NCI-H2196 treated with DMSO at 0.1 percent for 48 hours (cell line): ENCODE results near the gene CPE.

Source experiments
- DNase-seq: peaks from one replicate; lab custom pipeline; 2025; ENCODE audit not compliant: unreplicated experiment; lab: John Stamatoyannopoulos, UW

CPE gene

DNA sequence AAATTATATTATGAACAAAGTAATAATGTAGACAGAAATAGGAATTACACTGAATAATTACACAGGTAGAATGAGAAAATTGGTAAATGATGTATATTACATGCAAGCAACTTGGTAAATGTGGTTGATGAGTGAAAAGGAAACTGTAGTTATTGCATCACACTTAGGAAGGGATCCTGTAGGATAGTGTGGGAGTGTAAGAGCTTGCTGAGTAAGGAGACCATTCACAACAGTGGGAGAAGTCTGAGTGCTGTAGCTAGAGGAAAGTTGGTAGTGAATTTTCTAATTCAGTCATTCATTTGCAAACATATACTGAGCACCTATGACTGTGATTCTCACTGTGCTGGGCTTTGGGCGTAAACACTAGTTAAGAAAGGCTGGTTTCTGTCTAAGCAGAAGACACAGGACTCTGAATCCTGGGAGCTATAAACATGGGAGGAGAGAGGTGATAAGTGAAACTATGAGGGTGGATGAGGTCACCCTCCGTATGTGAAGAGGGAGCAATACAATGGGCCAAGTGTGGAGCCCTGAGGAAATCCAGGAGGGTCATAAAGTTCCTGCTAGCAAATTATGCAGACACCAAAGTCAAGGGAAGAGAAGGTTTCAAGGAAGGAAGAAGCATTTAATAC lies 14.2 kb upstream of the CPE start:
- no peak for DNase-seq

DNA sequence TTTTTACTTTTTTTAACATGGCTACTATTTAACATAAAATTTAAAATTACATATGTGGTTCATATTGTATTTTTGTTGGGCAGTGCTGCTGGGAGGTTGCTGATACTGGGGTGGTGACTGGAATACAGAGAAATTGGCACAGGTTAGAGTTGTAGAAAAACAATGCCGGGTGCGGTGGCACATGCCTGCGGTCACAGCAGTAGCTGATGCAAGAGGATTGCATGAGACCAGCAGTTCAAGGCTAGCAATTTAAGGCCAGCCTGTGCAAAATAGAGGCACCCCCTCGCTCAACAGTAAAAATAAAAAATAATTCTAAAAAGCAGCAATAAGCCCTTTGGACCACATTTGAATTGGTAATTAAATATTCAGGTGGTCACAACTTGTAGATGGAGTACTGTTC lies 11.8 kb upstream of the CPE start:
- DNase-seq = no peak

DNA sequence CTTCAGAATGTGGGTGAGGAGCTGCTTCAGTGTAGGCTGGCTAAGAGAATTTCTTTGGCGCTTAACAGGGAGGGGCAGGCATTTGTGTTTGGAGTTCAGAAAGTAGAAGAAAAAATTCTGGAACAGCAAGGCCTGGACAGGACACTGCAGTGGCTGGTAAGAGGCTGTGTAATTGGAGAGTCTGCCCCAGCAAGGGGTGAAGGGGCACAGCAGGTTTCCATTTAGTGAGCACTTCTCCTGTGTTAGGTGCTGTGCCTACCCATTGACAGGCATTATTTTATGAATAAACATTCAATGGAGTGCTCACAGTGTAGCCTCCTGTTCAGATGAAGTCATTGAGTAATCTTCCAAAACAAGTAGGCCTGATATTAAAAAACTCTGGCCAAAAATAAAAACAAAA lies 10.7 kb upstream of the CPE start:
- no peak for DNase-seq

DNA sequence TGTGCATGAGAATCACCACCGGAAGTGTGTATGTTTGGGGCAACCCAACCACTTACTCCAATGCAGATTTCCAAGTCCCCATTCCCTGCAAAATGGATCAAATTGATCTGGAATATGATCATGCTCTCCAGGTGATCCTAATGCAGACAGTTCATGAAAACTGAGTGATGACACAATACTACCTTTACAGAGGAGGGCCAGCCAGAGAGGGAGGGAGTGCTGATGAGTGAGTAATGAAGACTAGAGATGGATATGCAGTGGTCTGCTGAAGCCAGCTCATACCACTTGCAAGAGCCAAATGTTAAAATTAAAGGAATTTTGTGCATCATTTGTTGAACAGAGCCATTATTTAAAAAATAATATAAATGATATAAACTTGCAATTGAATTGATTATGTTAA lies 10.2 kb upstream of the CPE start:
- no peak for DNase-seq

DNA sequence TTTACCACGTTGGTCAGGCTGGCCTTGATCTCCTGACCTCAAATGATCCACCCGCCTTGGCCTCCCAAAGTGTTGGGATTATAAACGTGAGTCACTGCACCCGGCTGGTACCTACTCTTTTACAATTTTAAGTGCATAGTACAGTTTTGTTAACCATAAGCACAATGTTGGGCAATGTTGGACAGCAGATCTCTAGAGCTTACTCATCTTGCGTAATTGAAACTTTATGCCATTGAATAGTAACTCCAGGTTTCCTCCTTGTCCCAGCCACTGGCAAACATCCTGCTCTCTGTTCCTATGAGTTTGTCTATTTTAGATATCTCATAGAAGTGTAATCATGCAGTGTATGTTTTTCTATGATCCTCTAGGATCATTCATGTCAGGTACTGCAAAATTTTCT lies 9.3 kb upstream of the CPE start:
- no peak for DNase-seq

DNA sequence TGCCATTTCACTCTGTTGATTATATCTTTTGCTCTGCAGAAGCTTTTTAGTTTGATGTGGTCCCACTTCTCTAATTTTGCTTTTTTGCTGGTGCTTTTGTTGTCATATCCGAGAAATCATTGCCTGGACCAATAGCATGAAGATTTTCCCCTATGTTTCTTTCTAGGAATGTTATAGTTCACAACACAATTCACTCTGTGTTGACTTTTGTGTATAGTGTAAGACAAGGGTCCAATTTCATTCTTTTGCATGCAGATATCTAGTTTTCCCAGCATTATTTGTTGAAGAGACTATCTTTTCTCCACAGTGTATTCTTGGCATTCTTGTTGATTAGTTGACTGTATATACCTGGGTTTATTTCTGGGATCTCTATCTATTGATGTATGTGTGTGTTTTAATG lies 8.3 kb upstream of the CPE start:
- DNase-seq = no peak

DNA sequence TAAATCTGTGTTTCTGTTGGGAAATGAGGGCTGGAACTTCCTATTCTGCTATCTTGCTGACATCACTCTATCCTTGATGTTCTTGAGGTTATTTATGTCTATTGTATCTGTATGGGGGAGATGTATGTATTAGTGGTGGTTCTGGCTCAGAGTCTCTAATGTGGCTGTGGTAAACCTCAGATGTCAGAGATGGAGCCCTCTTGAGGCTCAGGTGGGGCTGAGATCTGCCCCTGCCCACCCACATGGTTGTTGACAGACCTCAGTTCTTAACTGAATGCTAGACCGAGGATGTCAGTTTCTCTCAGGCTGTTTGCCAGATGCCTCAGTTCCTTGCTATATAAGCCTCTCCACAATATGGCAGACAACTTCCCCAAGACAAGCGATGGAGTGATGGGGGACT lies 3.3 kb upstream of the CPE start:
- DNase-seq = no peak

DNA sequence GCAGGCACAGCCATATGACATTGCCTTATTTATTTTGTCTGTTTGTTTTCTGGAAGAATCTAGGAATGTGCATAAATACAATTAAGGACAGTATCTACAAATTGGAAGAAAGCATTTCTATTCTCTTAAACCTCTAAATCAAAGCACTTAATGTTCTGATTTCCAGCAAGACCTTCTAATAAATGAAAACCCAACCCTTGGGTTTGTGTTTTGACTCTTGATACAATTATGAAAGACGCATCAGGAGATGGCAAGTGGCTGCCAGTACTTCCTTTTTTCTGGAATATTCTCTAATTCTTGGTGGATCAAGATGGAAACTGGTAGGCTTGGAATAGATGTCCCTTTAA lies 437 bp upstream of the CPE start:
- no peak for DNase-seq

DNA sequence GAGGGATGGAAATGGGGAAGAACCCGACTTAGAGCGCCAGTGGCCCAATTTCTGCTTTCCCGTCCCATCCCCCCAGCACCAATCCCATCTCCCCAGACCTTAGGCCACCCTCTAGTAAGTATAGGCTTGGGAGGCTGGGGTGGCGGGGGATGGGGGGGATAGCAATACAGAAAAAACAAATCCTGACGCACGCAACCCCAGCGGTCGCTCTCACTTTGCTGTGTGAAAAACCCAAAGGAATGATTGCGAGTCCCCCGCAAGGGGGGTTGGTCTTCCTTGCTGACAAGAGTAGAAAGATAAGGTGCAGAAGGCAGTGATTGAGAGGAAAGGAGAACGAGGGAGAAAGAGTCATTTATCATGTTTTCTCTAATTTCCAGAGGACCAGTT lies 863 bp downstream of the CPE start:
- DNase-seq = no peak

DNA sequence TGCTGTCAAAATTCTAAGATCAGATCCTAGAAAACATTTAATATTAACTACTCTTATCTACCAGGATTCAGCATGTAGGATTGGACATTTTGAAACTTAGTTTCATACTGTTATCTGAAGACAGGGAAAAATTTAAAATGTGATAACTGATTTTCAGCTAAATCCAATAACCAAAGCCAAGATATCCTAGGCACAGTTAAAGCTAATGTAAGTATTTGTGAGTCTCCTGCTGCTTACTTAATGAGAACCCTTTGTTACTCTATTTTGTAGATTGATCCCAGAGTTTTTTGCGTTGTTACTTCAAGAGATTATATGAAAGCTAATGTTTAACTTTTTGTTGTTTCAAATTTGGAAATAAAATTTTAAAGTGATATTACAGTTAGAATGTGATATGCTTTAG lies 2.0 kb downstream of the CPE start:
- no peak for DNase-seq

DNA sequence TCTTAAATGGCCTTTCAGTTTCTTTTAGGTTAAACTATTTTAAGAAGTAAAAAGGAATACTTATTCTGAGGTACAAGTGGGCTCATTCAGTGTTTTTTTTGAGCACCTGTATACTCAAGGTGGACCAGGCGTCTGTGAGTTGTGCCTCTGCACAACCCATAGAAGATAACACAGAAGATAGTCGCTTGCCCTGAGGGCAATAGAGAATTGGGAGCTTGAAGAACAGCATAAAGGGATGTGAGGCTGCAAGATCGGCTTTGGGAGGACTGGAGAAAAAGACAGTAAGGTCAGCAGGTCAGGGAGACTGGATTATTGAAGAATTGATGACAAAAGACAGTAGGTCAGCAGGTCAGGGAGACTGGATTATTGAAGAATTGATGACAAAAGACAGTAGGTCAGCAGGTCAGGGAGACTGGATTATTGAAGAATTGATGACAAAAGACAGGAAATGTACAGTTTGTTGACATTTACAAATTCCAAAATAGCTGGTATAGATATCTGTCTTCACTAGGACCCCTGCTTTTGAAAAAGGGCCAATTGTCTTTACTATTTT lies 3.1 kb downstream of the CPE start:
- DNase-seq = no peak

DNA sequence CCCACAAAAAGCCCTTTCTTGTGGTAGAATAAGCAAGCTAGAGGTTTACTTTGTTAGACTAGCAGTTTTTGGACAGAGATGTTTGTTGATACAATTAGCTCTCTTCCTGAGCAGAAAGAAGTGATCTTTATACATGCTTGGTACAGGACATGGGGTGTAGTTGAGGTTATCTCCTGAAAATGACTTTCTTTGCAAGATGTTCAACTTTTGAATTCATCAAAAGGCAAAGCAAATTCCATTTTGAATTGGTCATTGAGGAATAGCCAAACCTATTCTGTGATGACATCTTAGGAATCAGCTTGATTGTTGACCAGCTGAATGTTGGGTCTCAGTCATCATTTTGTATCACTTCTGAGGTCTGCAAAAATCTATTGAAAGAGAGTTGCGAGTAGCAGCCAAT lies 3.8 kb downstream of the CPE start:
- DNase-seq = no peak

DNA sequence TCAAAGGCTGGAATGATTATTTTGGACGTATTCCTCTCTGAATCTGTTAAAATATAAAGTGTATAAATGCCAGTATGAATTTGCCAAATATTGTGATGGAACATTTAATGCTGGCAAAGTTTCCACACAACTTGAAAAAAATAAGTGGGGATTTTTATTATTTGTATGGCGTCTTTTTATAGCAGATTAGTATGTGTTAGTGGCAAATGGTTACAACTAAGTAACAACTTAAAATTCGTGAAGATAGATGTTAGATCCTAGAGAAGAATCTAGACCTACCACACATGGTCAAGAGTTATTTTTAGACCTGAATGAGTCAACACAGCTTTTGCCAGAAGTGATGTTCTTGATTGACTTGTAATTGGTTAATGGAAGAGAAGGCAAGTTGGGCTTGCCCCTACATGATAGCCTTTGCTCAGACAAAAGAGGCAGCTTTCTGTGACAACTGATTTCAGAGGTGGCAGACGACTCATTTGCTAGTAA lies 4.8 kb downstream of the CPE start:
- DNase-seq = no peak

DNA sequence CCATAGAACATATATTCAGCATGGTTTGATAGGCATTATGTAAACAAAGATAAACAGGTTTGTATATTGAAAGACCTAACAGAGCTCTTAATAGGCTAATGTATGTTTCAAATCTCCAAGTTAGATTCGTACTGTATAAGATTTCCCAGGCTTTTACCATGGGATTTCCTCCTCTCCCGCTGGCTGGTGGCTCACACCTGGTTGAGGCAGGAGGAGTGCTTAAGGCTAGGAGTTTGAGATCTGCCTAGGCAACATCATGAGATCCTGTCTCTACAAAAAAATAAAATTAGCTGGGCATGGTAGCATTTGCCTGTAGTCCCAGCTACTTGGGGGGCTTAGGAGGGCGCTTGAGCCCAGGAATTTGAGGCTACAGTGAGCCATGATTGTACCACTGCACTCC lies 5.4 kb downstream of the CPE start:
- no peak for DNase-seq

DNA sequence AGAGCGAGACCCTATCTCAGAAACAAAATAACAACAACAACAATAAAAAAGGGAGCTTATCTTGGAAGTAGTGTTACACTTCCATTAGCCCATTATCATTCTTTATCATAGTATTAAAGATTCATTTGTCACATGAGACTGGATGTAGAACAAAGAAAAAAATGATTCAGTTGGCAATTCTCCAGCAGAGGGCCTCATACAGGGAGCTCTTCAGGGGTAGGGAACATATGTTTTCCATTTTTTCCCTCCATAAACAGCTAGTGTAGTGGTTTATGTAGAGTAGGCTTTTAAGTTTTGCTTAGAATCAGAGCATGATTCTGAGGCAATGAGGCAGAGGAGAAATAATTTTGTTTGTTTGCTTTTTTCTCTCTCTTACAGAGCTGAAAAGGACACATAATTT lies 5.8 kb downstream of the CPE start:
- no peak for DNase-seq

DNA sequence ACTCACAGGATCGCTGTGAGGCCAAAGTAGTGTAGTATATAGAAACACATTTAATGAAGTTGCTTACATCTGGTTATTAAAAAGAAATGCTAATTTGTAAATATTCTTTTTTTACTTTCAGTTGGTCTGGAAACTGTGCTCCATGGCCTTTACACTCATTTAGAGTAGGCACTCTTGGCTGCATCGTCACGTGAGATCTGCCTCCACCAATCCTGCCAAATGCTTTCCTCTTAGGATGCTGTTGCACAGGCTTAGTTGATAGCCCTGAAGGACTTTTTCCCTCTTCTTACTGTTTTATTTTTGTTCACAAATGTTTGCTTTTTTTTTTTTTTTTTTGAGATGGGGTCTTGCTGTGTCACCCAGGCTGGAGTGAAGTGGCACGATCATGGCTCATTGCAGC lies 6.3 kb downstream of the CPE start:
- no peak for DNase-seq

DNA sequence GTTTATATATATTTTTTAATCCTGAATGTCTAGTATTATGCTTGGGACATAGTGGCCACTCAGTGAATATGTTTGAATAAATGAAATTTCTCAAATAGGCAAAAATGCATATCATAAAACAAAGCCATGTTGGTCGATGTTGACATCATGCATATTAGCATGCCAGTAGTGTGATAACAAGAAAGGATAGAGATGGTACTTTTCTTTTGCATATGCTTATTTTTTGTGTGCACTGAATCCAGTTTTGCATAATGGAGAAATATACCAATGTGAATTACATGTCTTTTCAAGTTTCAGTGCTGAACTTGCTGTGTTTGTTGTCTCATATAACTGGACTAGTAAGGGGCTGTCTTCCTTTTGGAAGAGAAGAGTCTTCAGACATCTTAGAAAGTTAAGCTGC lies 7.5 kb downstream of the CPE start:
- no peak for DNase-seq

DNA sequence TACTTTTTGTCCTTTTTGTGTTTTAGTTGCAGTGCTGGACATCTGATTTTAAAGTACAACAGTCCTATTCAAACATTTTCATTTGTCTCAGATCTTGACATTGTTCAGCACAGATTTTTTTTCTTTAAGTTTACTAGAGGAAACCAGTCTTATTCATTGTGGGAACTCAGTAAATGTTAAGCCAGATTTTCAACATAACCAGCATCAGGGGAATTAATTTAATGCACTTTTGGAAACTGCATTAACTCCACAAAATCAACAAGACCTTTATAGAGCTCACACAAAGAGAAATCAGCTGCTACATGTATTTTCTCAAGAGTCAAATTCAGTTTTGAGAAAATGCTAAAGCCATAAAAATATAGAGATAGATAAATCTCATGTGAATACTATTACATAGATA lies 9.9 kb downstream of the CPE start:
- DNase-seq = no peak

DNA sequence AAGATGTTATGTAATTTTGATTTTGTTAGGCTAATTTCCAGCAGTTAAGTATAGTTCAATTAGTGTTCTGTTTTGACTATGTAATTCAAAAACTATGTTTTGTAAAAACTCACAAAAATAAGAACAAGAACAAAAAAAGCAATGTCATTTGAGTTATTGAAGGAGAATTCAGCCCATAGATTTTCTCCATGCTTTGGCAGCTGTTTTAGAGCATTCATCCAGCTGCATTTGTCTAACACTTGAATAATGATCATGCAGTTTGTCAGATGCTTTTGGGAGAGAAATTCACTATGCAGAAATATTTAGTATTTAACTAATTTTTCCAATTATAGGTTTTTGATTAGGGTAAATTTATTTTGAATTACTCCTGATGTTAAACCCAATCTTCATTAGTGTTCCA lies 14.2 kb downstream of the CPE start:
- no peak for DNase-seq

DNA sequence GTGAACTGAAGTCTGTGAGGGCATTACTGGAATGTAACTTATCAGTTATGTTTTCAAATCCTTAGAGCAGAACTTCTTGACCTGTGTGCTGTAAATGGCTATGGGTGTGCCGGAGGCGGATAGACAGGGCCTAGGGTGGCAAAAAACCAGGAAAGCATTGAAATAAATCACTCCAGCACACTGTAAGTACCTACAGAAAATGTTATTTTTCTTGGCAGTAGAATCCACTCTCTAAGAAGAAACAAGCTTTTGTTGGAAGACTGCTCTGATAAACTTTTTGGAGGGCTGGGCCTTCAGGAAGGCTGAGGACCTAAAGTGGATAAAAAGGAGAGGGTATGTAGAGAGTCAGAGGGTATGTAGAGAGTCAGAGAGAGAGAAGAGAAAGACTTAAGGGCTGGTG lies 14.9 kb downstream of the CPE start:
- no peak for DNase-seq

DNA sequence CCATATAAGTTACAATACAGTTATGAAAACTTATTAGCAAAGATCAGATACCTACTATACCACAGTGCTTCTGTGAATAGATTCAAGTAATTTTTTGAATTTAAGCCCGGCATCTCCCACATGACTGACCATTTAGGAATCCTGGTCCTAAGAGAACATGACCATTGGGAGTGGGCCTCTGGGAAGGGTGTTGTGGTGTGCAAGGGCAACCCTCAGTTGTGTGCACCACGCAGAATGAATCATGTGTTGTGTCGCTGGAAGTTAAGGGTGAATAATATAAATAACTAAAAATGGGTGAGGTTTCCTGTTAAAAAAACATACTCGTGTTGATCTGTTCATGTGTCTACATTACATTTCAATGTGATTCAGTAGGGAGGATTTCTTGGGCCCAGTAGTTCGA lies 15.5 kb downstream of the CPE start:
- no peak for DNase-seq

DNA sequence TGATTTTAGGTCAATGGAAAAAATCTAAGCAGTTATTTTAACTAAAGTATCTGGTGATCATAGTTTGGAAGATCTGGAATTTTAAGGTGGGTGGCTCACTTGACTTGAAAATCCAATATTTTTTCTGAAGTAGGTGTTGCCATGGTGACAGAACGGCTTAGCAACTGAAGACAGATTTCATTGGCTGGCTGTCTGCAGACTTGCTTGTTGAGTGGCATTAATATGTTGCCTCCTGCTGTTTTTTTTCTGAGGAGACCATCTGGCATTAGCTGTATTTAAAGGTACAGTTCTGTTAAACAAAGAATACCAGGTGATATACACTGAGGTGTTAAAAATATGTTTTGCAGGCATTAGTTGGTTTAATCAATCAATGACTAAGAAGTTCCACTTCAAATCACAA lies 19.8 kb downstream of the CPE start:
- peak; percentile 39 for DNase-seq

DNA sequence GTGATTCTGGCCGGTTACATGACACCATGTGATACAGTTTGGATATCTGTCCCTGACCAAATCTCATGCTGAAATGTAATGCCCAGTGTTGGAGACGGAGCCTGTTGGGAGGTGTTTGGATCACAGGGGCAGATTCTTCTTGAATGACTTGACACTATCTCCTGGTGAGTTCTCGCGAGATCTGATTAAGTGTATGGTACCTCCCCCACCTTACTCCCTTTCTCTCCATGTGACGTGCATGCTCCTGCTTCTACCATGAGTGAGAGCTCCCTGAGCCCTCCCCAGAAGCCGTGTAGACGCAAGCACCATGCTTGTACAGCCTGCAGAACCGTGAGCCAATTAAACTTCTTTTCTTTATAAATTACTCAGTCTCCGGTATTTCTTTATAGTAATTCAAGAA lies 23.6 kb downstream of the CPE start:
- DNase-seq = no peak

DNA sequence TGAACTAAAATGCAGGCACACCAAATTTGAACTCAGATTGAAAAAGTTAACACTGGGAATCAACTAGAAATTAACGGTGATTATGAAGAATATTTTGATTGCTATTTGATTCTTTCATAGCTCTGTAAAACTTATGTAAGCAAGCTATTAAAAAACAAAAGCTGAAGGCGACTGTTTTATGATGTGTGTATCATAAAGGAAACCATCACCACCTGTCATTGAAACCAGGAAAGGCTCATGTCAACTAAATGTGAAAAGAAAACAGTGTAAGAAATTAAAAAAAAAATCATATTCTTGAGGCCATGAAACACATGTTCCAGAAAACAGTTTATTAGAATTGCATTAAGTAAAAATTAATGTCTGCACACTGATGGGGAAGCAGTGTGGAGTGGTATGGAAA lies 24.2 kb downstream of the CPE start:
- DNase-seq = no peak
